GM12878 (cell line): Measurements from ENCODE around the gene LSM6. TPM values are rescaled to one million over a fixed set of nuclear protein-coding genes. Genes with fewer than 3 reads are reported as not detected.

Source experiments
- BACH1 ChIP-seq: fragments of 450-650 bp; IDR thresholded peaks from 2 replicates; pipeline ENCODE4 v1.6.1; 2017; ENCODE audit warnings: mild to moderate bottlenecking, borderline replicate concordance
- FOXK2 ChIP-seq: fragments of 450-650 bp; IDR thresholded peaks from 2 replicates; pipeline ENCODE4 v1.6.1; 2017; ENCODE audit warnings: mild to moderate bottlenecking, moderate library complexity
- JUND ChIP-seq: IDR thresholded peaks from 2 replicates; pipeline ENCODE4 v1.6.1; 2012; ENCODE audit warnings: low read depth, mild to moderate bottlenecking, low read length, improper control_type of control experiment, moderate library complexity
- RAD51 ChIP-seq: fragments of 450-650 bp; IDR thresholded peaks from 2 replicates; pipeline ENCODE4 v1.6.1; 2016; ENCODE audit warnings: moderate library complexity, mild to moderate bottlenecking, inconsistent platforms
- SMAD5 ChIP-seq: IDR thresholded peaks from 2 replicates; pipeline ENCODE4 v1.6.1; 2016; ENCODE audit warnings: antibody characterized with exemption, low read depth
- STAT3 ChIP-seq: IDR thresholded peaks from 2 replicates; pipeline ENCODE4 v1.6.1; 2011; ENCODE audit warnings: low read depth, low read length, improper control_type of control experiment
- TBL1XR1 ChIP-seq: IDR thresholded peaks from 2 replicates; pipeline ENCODE4 v1.6.1; 2012; ENCODE audit warnings: low read depth, low read length, improper control_type of control experiment
- ZBED1 ChIP-seq: IDR thresholded peaks from 2 replicates; pipeline ENCODE4 v1.6.1; 2016; ENCODE audit warnings: borderline replicate concordance
- polyA plus RNA-seq, 11 experiments: library from polyadenylated mRNA; depleted of rRNA in 4 of 11; unstranded in 6 of 11; stranded (reverse) in 5 of 11; fragments of >200 nt; fragmentation: Nextera tagmentation in 4 of 11; fragmentation: Illumina TruSeq in 1 of 11; extraction: Ambion mirVana in 4 of 11; extraction: Trizol in 1 of 11; gene quantifications; 1 replicate in 1 of 11; 2 replicates in 10 of 11; pipeline versions ENCODE4 v1.2.1 to v1.2.3, GENCODE V29; 2011 to 2016; ENCODE audit warnings: inconsistent platforms in 2 of 11, missing spikeins in 2 of 11, low read depth in 1 of 11
- total RNA-seq, 4 experiments: library from RNA; depleted of rRNA in 3 of 4; stranded (reverse); fragments of >200 nt in 3 of 4; fragmentation: Illumina TruSeq in 1 of 4; extraction: Trizol in 1 of 4; gene quantifications; 2 replicates each; pipeline versions ENCODE4 v1.2.1 to v1.2.3, GENCODE V29; 2013 to 2021
- TF ChIP-seq, protein P1 (sequence below): fragments of 450-650 bp; formaldehyde crosslinking; IDR thresholded peaks from 2 replicates; pipeline ENCODE4 v1.4.0; 2022; ENCODE audit warnings: mild to moderate bottlenecking, moderate library complexity
- TF ChIP-seq, protein P2 (sequence below): IDR thresholded peaks from 2 replicates; pipeline ENCODE4 v1.6.1; 2012; ENCODE audit warnings: improper control_type of control experiment, low read depth, low read length; ENCODE audit not compliant: insufficient replicate concordance

The LSM6 gene
- total and polyA plus RNA-seq, 10 of the 15 experiments (the other 5 are each of a cell fraction or from before 2014, with no cell fraction given) = 68.0 to 282 (median 229) TPM

DNA sequence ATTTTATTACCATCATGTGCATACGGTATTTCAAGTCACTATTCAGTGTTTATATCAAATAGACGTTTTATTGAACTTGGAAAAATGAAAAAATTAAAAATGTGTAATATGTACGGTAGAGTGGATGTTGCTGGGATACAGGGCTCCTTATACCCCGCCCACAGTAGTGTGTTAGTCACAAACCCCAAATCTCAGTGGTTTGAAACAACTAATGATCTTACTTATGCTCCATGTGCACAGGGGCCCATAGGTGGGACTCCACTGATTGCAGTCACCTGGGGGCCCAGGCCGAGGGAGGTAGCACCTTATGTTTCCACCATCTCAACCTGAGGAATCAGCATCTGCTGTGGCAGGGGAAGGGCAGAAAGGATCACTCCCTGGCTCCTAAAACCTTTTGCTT is 18.1 kb downstream of the LSM6 start (continued):
- TF ChIP-seq, protein P1, sequence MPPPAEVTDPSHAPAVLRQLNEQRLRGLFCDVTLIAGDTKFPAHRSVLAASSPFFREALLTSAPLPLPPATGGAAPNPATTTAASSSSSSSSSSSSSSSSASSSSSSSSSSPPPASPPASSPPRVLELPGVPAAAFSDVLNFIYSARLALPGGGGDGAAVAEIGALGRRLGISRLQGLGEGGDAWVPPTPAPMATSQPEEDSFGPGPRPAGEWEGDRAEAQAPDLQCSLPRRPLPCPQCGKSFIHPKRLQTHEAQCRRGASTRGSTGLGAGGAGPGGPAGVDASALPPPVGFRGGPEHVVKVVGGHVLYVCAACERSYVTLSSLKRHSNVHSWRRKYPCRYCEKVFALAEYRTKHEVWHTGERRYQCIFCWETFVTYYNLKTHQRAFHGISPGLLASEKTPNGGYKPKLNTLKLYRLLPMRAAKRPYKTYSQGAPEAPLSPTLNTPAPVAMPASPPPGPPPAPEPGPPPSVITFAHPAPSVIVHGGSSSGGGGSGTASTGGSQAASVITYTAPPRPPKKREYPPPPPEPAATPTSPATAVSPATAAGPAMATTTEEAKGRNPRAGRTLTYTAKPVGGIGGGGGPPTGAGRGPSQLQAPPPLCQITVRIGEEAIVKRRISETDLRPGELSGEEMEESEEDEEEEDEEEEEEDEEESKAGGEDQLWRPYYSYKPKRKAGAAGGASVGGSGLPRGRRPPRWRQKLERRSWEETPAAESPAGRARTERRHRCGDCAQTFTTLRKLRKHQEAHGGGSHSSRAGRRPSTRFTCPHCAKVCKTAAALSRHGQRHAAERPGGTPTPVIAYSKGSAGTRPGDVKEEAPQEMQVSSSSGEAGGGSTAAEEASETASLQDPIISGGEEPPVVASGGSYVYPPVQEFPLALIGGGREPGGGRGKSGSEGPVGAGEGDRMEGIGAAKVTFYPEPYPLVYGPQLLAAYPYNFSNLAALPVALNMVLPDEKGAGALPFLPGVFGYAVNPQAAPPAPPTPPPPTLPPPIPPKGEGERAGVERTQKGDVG (CRISPR knock-in tag) = no peak
- TF ChIP-seq, protein P2, sequence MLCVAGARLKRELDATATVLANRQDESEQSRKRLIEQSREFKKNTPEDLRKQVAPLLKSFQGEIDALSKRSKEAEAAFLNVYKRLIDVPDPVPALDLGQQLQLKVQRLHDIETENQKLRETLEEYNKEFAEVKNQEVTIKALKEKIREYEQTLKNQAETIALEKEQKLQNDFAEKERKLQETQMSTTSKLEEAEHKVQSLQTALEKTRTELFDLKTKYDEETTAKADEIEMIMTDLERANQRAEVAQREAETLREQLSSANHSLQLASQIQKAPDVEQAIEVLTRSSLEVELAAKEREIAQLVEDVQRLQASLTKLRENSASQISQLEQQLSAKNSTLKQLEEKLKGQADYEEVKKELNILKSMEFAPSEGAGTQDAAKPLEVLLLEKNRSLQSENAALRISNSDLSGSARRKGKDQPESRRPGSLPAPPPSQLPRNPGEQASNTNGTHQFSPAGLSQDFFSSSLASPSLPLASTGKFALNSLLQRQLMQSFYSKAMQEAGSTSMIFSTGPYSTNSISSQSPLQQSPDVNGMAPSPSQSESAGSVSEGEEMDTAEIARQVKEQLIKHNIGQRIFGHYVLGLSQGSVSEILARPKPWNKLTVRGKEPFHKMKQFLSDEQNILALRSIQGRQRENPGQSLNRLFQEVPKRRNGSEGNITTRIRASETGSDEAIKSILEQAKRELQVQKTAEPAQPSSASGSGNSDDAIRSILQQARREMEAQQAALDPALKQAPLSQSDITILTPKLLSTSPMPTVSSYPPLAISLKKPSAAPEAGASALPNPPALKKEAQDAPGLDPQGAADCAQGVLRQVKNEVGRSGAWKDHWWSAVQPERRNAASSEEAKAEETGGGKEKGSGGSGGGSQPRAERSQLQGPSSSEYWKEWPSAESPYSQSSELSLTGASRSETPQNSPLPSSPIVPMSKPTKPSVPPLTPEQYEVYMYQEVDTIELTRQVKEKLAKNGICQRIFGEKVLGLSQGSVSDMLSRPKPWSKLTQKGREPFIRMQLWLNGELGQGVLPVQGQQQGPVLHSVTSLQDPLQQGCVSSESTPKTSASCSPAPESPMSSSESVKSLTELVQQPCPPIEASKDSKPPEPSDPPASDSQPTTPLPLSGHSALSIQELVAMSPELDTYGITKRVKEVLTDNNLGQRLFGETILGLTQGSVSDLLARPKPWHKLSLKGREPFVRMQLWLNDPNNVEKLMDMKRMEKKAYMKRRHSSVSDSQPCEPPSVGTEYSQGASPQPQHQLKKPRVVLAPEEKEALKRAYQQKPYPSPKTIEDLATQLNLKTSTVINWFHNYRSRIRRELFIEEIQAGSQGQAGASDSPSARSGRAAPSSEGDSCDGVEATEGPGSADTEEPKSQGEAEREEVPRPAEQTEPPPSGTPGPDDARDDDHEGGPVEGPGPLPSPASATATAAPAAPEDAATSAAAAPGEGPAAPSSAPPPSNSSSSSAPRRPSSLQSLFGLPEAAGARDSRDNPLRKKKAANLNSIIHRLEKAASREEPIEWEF = no peak
- TF ChIP-seq BACH1 (no peak), FOXK2 (no peak), TBL1XR1 (no peak), STAT3 (no peak), JUND (no peak), ZBED1 (no peak), SMAD5 (no peak), RAD51 (no peak)
